ENCODE results near the gene SEC23B.
"Not testable (repeated sequence)": the region's sequence is repeated elsewhere in the genome, so short reads cannot be mapped to it uniquely, and the experiment has no call there.

Gene SEC23B

DNA sequence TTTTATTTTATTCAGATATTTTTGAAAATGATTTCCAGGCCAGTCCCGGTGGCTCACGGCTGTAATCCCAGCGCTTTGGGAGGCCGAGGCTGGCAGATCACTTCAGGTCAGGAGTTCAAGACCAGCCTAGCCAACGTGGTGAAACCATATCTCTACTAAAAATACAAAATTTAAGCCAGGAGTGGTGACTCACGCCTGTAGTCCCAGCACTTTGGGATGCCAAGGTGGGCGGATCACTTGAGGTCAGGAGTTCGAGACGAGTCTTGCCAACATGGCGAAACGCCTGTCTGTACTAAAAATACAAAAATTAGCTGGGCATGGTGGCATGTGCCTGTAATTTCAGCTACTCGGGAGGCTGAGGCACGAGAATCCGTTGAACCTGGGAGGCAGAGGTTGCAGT, 19.0 kb downstream of the SEC23B start:
- not testable (repeated sequence) for DNase-seq (ENCODE audit: low read depth)

DNA sequence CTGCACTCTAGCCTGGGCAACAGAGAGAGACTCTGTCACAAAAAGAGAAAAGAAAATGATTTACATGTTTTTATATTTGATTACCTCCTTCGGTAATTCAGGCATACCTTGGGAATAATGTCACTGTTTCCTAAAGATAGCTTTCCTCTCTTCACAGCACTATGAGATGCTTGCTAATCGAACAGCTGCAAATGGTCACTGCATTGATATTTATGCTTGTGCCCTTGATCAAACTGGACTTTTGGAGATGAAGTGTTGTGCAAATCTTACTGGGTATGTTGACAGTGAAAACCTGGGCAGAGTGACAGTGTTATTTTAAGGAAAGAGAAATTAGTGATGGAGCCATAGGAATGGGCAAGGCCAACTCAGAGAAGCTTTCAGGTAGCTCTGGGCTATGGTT, 19.6 kb downstream of the SEC23B start:
- no peak for DNase-seq (ENCODE audit: low read depth)

DNA sequence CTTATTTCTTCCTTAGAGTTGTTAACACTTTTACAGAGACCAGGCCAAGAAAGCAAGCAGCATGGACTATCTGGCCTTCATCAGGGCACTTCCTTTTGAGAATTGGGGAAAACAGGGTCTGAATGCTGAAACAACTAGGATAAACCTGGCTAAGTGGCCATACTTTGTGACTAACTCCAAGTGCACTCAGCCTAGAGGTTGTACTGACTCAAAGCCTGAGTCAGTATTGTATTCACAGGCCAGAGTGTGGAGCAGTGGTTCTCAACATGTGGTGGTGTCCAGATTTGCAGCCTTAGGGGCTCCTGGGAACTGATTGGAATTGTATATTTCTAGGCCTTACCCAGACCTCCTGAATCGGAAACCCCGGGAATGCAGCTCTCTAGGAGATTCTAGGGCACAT, 20.1 kb downstream of the SEC23B start:
- DNase-seq (ENCODE audit: low read depth), result peak; percentile 12

DNA sequence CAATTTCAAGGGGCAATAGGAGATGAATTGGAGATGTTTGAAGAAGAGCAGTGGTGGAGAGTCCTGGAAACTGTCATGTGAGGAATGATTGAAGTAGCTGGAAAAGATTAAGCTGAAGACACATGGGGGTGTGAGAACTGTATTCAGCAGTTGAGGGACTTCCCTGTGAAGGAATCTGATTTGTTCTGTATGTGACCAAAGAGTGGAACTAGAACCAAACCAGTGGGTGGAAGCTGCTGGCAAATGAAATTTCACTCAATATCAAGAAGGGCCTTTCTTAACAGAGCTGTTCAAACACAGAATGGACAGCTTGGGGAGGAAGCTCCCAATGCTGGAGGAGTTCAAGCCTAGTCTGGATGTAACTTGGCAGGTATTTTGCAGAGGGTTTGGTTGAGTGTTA, 21.3 kb downstream of the SEC23B start:
- no peak for DNase-seq (ENCODE audit: low read depth)

DNA sequence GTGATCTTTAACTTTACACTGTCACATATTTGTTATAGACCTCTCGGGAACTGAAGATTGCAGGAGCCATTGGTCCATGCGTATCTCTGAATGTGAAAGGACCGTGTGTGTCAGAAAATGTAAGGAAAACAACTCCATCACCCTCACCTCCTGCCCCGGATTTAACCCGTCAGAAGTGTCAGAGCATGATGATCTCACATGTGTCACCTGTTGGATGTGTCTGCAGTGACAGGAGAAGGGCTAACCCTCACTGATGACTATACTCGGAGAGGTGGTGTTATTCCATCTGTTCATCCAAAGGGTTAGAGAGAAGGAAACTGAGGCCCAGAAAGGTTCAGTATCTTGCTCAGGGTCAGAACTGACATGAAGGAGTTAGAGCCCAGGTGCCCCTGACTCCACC, 24.9 kb downstream of the SEC23B start:
- DNase-seq (ENCODE audit: low read depth), result no peak

DNA sequence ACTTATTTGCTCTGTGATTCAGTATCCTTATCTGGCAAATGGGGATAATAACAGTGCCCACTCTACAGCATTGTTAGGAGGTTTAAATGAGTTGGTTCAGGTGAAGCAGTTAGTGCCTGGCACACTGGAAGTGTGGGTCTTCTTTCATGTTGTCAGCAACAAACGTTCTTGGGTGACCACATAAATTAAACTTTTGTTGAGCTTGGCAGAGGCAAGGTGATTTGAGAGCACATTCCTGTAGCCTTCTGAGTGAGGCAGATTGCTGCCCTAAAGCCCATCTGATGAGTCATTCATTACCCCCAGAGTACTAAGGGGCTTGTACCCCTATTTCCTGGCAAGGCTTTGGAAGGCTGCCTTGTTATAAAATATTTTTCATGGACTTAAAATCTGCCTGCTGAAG, 25.8 kb downstream of the SEC23B start:
- DNase-seq (ENCODE audit: low read depth), result no peak

DNA sequence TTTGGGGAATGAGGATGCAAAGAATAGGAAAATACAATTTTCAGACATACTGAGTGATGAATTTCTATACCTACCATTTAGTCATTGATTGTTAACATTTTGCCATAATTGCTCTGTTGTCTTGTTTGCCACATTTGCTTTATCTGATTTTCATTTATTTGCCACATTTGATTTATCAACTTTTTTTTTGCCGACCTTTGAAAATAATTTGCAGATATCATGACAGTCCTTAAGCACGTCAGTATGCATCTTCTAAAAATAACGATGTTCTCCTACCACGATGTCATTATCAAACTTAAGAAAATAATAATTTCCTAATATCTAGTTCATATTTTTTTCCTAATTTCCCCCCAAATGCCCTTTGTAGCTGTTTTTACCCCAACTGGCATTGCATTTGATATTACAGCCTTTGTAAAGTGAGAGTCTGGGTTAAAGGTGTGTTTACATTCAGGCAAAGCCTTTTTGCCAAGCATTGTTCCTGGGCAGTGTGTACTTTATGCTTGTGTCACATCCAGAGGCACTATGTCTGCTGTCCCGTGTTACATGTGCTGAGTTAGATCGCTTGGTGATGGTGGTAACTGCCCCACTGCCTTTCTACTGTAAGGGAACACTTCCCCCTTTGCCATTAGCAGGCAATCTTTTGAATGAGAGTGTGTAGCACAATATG, 26.4 kb downstream of the SEC23B start:
- no peak for DNase-seq (ENCODE audit: low read depth)

DNA sequence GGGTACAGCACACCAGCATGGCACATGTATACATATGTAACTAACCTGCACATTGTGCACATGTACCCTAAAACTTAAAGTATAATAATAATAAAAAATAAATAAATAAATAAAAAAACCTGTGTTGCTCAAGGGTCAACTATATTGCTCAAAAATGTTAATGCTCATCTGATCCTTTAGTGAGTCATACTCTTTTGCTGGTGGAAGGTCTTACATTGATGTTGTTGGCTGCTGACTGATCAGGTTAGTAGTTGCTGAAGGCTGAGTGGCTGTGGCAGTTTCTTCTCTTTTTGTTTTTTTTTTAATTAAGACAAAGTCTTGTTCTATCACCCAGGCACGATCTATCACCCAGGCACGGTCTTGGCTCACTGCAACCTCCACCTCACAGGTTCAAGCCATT, 29.9 kb downstream of the SEC23B start:
- peak; percentile 67 for DNase-seq (ENCODE audit: low read depth)

DNA sequence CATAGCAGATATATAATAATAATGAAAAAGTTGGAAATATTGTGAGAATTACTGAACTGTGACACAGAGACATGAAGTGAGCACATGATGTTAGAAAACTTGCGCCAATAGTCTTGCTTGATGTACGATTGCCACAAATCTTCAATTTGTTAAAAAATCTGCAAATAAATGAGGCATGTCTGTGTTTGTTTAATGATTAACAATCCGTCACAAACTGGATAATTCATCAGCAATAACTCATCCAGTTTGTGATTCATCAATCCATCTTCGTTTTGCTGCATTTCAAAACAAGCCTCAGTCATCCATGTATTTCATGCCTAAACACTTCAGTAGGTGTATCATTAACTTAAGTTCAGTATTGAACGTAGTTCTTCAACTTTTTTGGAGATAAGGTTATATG, 34.0 kb downstream of the SEC23B start:
- no peak for DNase-seq (ENCODE audit: low read depth)

DNA sequence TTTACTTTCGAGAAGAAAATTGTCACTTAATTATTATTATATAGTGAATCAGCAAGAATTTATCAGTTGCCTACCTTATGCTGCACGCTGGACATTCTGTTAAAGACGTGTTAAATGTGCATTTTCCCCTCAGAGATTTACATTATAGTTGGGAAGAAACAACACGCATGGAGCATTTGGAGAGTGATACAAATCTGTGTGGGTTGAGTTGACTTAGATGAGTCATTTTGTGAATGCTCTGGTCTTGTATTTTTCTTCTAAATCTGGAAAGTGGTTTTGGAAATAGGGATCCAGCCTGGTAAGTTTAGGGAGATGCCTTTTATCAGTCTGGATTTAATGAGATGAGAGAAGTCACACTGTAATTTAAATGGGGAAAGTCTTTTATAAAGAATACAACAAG, 35.5 kb downstream of the SEC23B start:
- no peak for DNase-seq (ENCODE audit: low read depth)

DNA sequence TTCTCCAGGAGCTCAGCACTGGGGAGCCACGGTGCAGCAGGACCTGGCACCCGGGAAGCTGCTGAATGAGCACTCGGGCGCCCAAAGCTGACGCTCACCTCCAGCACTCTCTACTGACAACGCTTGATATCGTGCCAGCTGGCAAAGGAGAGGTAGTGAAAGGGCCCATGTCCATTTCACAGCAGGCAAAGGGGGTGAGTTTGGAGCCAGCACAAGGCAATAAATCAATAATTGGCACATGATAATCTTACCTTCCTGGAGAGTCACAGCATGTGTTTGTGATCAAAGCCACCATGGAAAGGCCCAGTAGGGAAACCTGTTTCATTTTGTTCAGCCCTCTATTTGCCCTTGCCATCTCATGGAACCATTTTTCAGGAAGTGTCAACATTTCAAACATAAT, 36.2 kb downstream of the SEC23B start:
- no peak for DNase-seq (ENCODE audit: low read depth)

DNA sequence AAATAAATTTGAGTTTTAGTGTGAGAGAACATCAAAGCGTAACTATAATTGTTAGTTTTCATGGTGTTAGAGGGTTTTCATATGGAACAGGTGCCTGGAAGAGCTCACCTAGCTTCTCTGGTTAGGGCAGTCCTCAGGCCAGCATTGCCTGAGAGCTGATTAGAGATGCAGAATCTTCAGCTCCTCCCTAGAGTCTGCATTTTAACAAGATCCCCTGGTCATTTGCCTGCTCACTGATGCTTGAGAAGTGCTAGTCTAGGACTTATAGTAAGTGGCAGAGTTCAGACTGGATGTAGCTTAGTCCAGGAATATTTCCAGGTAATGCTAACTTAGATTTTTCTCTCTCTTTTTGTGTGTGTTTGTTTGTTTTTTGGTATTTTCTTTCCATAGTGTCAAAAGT, 37.8 kb downstream of the SEC23B start:
- no peak for DNase-seq (ENCODE audit: low read depth)

DNA sequence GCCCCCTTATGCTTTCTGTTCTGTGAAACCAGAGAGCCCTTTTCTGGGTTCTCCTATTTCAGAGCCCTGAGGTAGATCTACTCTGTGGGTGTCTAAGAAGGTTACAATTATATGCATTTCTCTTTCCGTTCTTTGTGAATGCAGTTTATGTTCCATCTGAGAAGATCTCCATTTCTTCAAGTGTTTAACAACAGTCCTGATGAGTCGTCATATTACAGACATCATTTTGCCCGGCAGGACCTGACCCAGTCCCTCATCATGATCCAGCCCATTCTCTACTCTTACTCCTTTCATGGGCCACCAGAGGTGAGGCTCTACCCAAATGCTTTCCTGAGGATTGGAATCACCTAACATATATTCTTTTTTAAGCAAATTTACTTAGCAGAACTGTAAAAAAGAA, 40.7 kb downstream of the SEC23B start:
- no peak for DNase-seq (ENCODE audit: low read depth)

DNA sequence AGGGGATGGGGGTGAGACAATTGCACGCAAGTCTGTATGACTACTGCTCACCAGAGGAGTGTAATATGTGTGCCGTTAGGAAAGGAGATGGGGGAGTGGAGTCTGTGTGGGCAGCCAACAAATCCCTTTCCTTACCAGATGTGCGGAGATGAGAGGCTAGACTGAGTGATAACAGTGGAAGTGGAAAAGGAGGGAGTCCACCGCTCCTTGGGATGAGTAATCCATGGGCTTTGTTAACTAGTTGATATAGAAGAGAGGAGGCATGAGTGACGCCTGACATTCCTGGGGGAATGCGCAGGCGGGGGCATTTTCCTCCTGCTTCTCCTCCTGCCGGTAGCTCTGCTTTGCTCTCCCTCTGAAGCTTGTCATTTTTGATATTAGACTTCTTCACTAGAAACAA, 46.0 kb downstream of the SEC23B start:
- no peak for DNase-seq (ENCODE audit: low read depth)

DNA sequence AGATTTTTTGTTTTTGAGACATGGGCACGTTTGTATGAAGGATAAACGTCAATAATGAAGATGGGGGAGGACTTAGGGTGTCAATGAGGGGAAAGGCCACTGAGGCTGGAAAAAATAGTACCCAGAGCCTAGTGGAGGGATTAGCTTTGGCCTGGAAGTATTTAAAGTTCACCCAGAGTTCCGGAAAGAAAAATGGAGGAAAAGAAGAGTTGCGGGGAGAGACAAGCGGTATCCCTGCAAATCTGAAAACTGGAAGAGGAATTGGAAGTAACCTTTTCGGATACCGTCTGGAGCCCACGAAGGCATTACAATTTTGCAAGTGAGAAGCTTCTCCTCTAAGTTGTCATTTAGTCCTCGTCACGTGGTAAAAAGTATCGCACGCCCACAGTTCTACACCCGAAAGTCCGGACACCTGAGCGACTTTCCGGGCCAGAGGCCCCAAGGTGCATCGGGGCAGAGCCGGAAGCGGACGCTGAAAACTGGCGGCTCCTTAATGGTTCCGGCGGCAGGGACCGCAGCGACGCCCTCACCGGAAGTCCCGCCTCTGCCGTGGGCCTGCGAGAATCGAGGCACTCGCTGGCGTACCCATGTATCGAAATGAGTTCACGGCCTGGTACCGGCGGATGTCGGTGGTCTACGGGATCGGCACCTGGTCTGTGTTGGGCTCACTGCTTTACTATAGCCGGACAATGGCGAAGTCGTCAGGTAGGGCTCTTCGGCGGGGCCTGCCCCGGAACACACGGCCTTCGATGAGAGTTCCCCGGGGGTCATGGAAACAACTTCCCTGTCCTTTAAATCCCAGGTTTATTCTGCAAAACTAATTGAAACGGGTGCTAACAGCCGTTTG, 59.4 kb downstream of the SEC23B start, which contains the start of gene SMIM26:
TSS of gene SMIM26 (plus strand) at position 541 of the 847 bp plus-strand sequence. CDS start at position 588, 47 bp downstream.
- peak; percentile 89 for DNase-seq (ENCODE audit: low read depth)

DNA sequence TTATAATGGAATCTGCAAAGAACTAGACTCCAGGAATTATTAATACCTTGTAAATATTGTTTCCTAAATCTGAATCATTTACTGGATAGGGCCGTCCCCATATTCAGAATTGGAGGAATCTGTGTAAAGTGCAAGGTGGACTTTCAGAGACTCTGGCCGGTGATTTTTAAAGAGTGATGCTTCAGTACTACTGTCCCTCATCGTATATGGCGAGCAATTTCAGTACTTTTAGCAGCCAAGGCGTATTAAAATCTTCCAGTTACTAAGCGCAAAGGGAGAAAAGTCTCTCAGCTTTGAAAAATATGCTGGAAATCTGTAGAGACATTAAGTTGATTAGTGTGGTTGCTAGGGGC, 60.0 kb downstream of the SEC23B start:
- DNase-seq (ENCODE audit: low read depth), result peak; percentile 16

DNA sequence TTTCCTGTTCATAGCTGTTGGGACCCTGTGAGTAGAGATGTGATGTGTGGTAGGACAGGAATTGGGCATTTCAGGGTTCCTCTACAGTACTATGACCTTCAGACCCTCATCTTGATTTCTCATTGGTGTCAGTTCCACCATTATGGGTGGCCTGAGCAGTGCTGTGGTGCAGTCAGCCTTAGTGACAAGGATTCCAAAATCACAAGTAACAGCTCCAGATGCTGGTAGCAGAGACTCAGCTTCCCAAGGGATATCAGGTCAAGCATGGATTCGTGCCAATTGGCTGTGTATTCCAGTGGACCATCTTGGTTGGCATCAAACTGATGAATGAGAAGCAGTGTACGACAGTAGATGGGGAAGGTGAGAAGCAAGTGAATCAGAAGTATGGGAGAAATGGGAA, 63.3 kb downstream of the SEC23B start:
- no peak for DNase-seq (ENCODE audit: low read depth)

DNA sequence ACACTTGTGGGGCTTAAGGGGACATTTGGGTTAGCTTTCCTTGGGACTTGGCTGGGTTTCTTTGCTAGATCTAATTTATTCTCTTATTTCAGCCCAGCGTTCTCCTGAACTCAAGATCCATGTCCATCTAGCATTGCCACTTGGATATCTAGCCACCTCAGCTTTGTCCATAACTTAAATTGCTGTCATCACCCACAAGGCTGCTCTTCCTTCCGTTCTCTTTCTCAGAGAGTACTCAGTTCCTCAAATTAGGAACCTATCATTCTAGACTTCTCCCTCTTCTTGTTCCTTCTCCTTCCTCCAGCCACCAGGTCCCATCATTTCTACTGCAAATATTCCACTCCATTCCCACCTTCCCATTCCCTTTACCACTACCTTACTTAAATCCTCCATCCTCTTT, 63.8 kb downstream of the SEC23B start:
- DNase-seq (ENCODE audit: low read depth), result no peak

DNA sequence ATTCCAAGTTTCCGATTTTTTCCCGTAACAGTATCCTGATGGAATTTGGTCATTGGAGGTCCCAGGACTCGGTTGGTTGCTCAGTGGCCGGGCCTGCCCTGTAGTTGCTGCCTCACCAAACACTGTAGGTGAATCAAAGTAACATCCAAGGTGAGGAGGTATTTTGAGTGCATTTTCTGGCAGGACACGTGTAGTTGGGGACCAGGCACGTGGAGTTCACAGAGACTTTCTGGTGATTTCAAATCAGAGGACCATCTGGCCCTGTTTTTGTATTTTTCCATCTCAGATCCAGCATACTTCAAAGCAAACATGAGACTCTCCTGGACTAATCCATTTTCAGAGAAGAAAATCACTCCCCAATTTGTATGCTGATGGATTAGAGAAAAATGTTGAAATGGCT, 70.2 kb downstream of the SEC23B start:
- DNase-seq (ENCODE audit: low read depth), result no peak

DNA sequence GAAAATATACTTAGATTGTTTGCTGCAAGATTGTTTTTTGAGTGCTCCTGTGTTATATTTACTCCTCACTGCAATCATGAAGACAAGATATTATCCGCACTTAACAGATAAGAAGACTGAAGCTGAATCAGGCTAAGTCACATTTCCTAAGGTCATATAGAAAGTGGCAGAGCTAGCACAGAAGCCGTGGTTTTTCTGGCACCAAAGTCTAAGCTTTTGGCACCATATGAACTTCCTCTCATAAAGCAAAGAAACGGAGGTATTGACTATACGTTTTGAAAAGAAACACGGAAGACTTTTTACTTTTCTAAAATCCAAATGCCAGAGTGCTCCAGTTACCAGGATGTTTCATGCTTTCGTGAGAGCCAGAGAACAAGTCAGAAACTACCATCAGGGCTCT, 70.8 kb downstream of the SEC23B start:
- DNase-seq (ENCODE audit: low read depth), result no peak

DNA sequence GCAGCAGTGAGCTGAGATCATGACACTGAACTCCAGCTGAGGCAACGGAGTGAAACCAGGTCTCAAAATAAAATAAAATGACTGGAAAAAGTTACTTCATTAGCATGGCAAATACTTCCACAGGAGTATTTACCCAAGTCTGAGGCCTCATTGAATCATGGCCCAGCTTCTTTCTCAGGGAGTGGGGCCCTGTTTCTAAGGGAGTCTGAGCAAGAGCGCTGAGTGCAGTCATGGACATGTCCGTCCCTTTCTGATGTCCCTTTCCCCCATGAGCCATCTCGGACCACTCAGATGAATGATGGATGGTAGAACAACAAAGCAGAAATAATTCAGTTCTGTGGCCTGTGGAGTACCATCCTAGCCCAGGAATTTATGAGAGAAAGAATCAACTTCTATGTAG, 72.3 kb downstream of the SEC23B start:
- DNase-seq (ENCODE audit: low read depth), result no peak

DNA sequence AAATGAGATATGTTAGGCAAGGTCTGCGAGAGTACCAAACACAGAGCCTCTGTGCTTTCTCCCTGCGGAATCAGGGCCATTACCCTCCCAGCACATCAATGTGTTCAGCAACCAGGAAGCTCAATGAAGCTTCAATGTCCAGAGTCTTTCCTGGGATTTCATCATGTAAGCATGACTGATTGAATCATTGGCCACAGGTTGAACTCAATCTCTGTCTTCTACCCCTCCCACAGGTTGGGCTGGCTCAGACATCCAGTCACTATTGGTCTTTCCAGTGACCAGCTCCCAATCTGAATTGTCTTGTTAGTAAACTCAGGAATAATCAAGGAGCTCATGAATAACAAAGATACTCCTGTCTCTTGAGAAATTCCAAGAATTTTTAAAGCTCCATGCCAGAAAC, 77.4 kb downstream of the SEC23B start:
- DNase-seq (ENCODE audit: low read depth), result peak; percentile 47

DNA sequence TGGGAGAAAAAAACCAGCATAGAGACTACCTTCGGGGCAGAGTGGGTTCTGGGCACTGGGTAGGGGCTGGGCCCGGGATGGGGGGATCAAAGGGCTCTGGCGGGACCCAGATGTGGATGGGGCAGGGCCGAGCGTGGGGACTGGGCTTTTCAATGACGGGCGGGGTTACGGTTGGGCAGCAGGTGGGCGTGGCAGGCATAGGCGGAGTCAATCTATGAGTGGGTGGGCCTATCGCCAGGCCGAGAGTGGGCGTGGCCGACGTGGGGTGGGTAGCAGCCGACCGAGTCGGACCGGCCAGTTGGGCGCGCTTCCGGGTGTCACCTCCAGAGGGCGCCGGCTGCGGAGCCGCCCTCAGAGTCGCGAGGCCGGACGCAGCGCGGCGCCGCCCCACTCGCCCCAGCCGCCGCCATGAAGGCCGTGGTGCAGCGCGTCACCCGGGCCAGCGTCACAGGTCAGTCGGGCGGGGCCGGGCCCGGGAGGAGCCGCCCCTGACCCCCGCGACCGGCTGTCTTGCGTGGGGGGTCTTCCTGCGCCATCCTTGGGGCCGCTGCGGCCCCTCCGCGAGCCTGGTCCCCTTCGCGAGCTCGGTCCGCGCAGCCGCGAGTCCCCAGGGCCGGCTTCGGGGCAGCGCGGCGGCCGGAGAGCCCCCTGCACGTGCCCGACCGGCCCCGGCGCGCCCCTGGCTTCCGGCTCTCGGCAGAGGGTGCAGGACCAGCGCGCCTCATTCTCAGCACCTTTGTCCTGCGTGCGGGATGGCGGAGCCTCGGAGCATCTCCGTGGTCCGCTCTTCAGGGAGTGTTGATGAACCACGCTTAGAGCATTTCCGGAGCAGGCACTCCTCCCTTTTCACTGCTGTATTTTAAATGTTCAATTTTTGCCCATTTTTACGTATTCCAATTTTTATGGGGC, 80.2 kb downstream of the SEC23B start, which contains the start of gene DTD1:
TSS of gene DTD1 (plus strand) at position 390 of the 909 bp plus-strand sequence. CDS start at position 409, 19 bp downstream.
- DNase-seq (ENCODE audit: low read depth), result peak; percentile 78
